GM18870 (cell line): Measurements from ENCODE around the gene OGFOD3.
"Not testable (repeated sequence)": the region's sequence is repeated elsewhere in the genome, so short reads cannot be mapped to it uniquely, and the experiment has no call there.

Experiments used
- ATAC-seq: cut with Tn5 transposase; IDR thresholded peaks from one replicate; pipeline ENCODE4 v1.9.1; 2021; ENCODE audit warnings: moderate library complexity; ENCODE audit not compliant: unreplicated experiment

OGFOD3 gene

DNA sequence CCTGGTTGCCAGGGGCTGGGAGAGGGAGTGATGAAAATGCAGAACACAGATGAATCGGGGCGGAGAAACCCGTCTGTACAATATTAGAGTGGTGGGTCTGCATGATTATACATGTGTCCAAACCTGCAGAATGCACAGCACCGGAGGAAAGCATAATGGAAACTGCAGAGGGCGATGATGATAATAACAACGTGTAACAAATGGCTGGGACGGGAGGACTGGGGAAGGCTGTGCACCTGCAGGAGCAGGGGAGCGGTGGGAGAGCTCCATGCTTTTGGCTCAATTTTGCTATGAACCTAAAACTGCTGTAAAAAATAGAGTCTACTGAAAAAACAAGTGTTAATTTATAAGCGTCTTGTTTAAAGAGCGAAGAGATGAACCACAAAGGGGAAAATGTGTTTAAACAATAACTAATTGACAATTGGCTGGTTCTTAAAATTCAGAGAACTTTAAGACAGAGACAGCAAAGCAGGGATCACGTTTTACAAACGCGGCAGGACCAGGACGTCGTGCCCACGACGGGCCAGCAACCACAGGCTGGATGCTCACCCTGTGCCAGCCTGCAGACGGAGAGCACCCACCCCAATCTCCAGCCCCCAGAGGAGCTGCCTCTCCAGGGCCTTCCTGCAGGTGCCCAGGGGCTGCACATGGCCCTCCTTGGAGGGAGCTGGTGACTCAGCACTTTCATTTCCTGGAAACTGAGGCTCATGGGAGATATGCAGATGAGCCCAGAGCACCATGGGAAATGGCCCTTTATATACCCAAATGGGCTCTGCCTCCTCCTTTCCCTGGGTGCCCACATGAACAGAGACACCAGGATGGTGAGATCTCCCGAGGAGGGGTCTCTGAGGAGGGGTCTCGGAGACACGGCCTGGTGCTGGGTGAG is 59.7 kb downstream of the OGFOD3 start, which contains the start of gene TEX19:
TSS of gene TEX19 (plus strand) at position 783 of the 886 bp plus-strand sequence. CDS start 2,904 bp downstream, outside the sequence.
- no peak for ATAC-seq

GRCh38 chr17:82357394-82357793 is 61.0 kb downstream of the OGFOD3 start:
- no peak for ATAC-seq

DNA sequence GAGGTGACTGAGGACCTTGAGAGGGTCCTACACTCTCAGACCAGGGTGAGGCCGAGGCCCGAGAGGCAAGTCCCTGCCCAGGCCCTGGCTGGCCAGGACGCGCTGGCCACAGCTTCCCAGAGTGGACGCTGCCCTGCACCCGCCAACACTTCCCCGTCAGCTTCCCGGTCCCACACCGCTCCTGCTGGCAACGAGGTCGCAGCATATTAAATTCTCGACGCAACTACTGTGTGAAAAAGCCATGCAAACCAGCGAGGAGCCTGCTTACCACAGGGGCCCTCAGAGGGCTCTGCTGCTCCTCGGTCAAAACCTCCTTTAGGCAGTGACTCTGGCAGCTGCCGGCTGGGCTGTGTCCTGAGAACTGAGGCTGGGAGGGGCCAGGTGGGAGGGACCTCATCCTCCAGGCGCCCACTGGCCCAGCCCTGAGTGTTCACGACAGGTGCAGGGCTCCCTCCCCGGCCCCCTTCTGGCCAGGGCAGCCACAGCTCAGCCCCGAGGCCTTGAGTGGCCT is 61.5 kb downstream of the OGFOD3 start:
- ATAC-seq: no peak

- ATAC-seq: no peak
Measured at GRCh38 chr17:82355770-82356427, 62.5 kb downstream of the OGFOD3 start.

GRCh38 chr17:82354804-82355308 is 63.5 kb downstream of the OGFOD3 start:
- no peak for ATAC-seq

DNA sequence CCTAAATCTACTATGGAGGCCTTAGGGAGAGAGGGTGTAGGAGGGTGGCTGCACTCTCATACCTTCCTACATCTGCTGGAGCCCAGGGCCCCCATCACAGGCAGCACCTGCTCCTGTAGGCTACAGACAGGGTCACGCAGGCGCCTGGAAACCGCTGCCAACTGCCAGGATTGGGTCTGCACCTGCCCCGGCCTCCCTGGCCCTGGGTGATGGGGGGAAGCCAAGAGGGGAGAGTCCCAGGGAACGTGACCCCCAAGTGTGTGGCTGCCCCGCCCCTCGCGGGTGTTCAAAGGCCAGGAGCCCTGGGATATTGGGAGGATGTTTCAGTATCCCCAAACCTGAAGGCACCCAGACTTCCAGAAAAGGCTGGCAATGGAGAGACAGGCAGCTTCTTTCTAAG is 64.9 kb downstream of the OGFOD3 start:
- no peak for ATAC-seq

GRCh38 chr17:82351713-82352488 is 66.5 kb downstream of the OGFOD3 start:
- ATAC-seq: no peak

DNA sequence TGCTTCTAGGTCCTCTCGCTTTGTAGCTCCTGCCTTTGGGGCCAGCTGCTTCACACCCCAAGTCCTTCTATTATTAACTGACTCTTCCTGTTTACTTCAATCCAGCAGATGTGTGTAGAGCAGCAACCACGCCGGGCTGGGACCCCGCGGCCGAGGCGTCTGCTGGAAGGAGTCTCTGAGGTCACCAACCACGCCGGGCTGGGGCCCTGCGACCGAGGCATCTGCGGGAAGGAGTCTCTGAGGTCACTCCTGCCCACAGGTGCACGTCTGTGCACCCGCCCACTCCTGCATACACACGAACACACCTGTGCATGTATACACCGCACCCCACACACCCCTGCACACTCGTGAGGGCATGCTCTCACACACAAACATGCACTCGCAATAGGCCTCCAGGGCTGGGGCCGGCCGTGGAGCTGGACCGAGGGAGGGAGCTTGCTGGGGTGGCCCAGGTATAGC is 67.1 kb downstream of the OGFOD3 start:
- ATAC-seq: no peak

DNA sequence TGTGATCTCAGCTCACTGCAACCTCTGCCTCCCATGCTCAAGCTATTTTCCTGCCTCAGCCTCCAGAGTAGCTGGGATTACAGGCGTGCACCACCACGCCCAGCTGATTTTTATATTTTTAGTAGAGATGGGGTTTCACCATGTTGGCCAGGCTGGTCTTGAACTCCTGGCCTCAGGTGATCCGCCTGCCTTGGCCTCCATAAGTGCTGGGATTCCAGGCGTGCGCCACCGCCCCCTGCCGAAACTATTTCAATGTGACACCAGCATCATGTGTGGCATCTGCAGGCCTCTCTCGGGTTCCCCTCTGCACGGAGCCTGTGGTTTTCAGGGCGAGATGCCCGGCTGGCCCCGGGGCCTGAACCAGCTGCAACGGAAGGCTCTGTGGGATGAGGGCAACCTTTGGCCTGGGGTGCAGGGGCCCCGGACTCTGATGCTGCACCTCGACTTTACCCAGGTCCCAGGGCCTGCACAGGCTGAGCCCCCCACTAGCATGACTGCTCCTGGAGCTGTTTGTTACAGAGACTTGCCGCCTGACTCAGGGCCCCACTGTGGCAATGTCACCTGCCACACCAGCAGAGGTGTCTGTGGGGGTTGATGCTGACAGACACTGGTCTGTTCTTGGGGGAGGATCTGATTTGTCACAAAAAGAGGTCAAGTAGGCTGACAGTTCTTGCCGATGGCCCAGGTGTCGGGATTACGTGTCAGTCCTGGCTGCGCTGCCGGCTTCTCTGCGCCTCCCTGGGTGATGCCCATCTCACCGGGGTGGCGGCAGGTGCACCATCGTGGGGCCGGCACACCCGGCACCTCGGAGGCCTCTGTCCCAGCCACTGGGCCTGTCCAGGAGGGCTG is 68.0 kb downstream of the OGFOD3 start:
- ATAC-seq: no peak

DNA sequence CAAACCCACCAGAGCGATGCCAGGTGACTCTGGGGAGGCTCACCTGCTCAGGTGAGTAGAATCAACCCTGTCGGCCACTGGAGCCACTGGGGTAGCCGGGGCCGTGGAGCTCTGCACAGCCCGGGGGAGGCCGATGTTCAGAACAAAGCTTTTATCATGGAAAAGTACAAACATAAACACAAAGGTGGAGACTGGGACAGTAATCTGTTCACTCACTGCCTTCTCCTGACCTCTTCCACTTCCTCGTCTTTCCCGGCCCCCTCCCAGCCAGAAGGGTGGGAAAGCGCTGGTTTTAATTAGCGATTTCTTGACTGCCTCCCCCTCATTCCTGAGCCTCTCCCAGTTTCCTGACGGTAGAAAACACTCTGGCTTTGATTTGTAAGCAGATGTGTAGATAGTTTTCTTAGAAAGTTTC is 69.1 kb downstream of the OGFOD3 start:
- no peak for ATAC-seq

DNA sequence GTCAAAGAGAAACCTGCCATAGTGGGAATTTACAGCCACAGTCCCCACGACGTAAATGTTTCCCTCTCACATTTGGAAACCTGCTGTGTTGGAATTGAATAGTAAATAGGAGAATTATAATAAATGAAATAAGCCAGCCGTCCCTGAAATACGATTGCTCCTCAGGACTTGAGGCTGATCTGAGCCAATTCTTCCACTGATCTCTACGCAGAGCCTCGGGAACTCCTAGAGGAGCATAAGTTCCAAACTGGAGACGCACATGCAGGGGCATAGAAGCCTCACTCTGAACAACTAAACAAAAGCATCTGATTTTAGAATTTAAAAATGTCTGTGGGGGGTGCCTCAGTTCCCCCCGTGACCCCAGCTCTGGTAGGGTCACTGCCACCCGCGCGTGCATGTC is 69.5 kb downstream of the OGFOD3 start:
- no peak for ATAC-seq

GRCh38 chr17:82348434-82348833 is 70.0 kb downstream of the OGFOD3 start:
- no peak for ATAC-seq

DNA sequence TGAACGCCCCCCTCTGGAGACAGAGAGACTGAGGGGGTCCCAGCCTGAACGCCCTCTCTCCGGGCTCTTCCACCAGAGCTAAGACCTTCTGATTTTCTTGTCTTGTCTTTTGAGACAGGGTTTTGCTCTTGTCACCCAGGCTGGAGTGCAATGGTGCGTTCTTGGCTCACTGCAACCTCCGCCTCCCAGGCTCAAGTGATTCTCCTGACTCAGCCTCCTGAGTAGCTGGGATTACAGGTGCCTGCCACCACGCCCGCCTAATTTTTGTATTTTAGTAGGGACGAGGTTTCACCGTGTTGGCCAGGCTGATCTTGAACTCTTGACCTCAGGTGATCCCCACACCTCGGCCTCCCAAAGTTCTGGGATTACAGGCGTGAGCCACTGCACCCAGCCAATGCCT is 70.4 kb downstream of the OGFOD3 start:
- not testable (repeated sequence) for ATAC-seq

GRCh38 chr17:82346342-82347300 is 71.8 kb downstream of the OGFOD3 start:
- no peak for ATAC-seq

GRCh38 chr17:82345151-82345976 is 73.0 kb downstream of the OGFOD3 start:
- no peak for ATAC-seq

DNA sequence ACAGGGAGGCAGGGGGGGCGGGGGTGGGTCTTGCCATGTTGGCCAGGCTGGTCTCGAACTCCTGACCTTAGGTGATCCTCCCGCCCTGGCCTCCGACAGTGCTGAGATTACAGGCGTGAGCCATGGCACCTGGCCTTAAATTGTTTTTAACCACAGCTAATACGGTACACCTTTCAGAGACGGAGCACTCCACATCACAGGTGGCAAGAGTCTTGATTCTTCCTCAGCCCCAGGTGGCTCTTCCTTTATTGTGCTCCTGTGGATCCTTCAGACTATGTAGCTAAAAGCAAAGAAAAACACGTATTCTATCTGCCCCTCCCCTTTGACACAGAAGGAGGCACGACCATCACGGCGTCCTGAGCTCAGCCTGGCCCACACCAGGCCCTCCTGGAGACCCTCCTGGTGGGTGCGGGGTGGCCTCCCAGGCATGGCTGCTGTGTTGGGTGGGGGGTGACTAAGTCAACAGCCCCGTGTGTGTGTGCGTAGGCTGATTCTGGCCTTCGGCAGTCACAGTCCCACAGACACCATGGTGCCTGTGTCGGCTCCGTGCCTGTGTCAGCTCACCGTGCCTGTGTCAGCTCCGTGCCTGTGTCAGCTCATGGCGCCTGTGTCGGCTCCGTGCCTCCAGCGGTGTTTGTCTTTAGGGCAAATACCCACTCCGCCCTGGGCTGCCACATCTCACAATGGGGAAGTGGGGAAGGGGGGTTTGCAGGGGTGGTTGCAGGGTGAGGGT is 74.0 kb downstream of the OGFOD3 start:
- no peak for ATAC-seq

GRCh38 chr17:82343560-82343959 is 74.8 kb downstream of the OGFOD3 start:
- ATAC-seq: no peak
